CD14-positive monocyte (primary cell): ENCODE data around the gene NR2F6. TPM values are rescaled to one million over a fixed set of nuclear protein-coding genes. Genes with fewer than 3 reads are reported as not detected.
A peak's percentile ranks its signal among the peaks of the same experiment; 100 is the strongest.

Experiments used
- DNase-seq, 3 donors: peaks; one replicate each; pipeline ENCODE4 v3.0.0-alpha.2; 2011 to 2022
- H2AFZ ChIP-seq: 2 replicates; pipeline ENCODE4 v1.6.0; 2012; ENCODE audit warnings: mild to moderate bottlenecking, low read depth, low read length, inconsistent platforms; ENCODE audit not compliant: insufficient read depth, poor library complexity, severe bottlenecking
- H3K27ac ChIP-seq, 2 donors: 1 replicate in 1 of 2; 2 replicates in 1 of 2; pipeline ENCODE4 v1.5.1; 2012 to 2013; ENCODE audit warnings: low read length in 2 of 2, control low read depth in 1 of 2, inconsistent platforms in 1 of 2, low read depth in 1 of 2, mild to moderate bottlenecking in 1 of 2
- H3K27me3 ChIP-seq, 2 donors: one replicate each; pipeline versions ENCODE4 v1.6.0 to v1.6.1; 2011 to 2013; ENCODE audit warnings: low read length in 2 of 2; ENCODE audit not compliant: control insufficient read depth in 2 of 2, insufficient read depth in 2 of 2
- H3K36me3 ChIP-seq, 2 donors: replicated peaks in 1 of 2; 1 replicate in 1 of 2; 2 replicates in 1 of 2; pipeline versions ENCODE4 v1.5.1 to v1.6.1; 2012 to 2013; ENCODE audit warnings: low read length in 2 of 2, control low read depth in 1 of 2, inconsistent platforms in 1 of 2, mild to moderate bottlenecking in 1 of 2; ENCODE audit not compliant: insufficient read depth in 2 of 2, control insufficient read depth in 1 of 2
- H3K4me1 ChIP-seq, 2 donors: 1 replicate in 1 of 2; 2 replicates in 1 of 2; pipeline versions ENCODE4 v1.5.1 to v1.6.1; 2012 to 2013; ENCODE audit warnings: low read length in 2 of 2, control low read depth in 1 of 2, inconsistent platforms in 1 of 2, mild to moderate bottlenecking in 1 of 2, moderate library complexity in 1 of 2; ENCODE audit not compliant: insufficient read depth in 2 of 2, control insufficient read depth in 1 of 2
- H3K4me2 ChIP-seq: replicated peaks from 2 replicates; pipeline ENCODE3; 2012; ENCODE audit warnings: low read length, moderate library complexity, mild to moderate bottlenecking; ENCODE audit not compliant: poor library complexity, severe bottlenecking; ENCODE audit errors: extremely low read depth
- H3K4me3 ChIP-seq, 3 experiments: fragments of 200-600 bp in 1 of 3; sonication (generic) in 1 of 3; replicated peaks in 1 of 3; 1 replicate in 2 of 3; 2 replicates in 1 of 3; pipeline ENCODE4 v1.5.1; 2011 to 2013; ENCODE audit warnings: low read length in 3 of 3, mild to moderate bottlenecking in 3 of 3, control low read depth in 2 of 3, low read depth in 2 of 3, inconsistent platforms in 1 of 3, moderate library complexity in 1 of 3
- H3K79me2 ChIP-seq: 2 replicates; pipeline ENCODE4 v1.6.0; 2012; ENCODE audit warnings: mild to moderate bottlenecking, control low read depth, inconsistent platforms, low read length, moderate library complexity; ENCODE audit not compliant: insufficient read depth
- H3K9ac ChIP-seq: 2 replicates; pipeline ENCODE4 v1.6.0; 2017; ENCODE audit warnings: low read length, mild to moderate bottlenecking; ENCODE audit not compliant: insufficient read depth, poor library complexity, severe bottlenecking
- H3K9me3 ChIP-seq, 2 donors: replicated peaks in 1 of 2; 1 replicate in 1 of 2; 2 replicates in 1 of 2; pipeline versions ENCODE4 v1.5.1 to v1.6.1; 2012 to 2013; ENCODE audit warnings: low read length in 2 of 2, control low read depth in 1 of 2; ENCODE audit not compliant: control insufficient read depth in 1 of 2, insufficient read depth in 1 of 2
- H4K20me1 ChIP-seq: 2 replicates; pipeline ENCODE4 v1.6.0; 2012; ENCODE audit warnings: mild to moderate bottlenecking, low read length, control low read depth, moderate library complexity; ENCODE audit not compliant: insufficient read depth
- H3K27ac Mint-ChIP-seq, 7 donors: one replicate each; pipeline ENCODE4 v1.8.0; 2020; ENCODE audit warnings: mild to moderate bottlenecking in 7 of 7, mixed read lengths in 7 of 7, moderate library complexity in 6 of 7, inconsistent platforms in 2 of 7
- H3K27me3 Mint-ChIP-seq, 3 donors: one replicate each; pipeline ENCODE4 v1.8.0; 2021 to 2022; ENCODE audit warnings: low read depth in 3 of 3, mild to moderate bottlenecking in 3 of 3, mixed read lengths in 3 of 3, moderate library complexity in 3 of 3, inconsistent platforms in 1 of 3
- H3K36me3 Mint-ChIP-seq, 2 donors: one replicate each; pipeline ENCODE4 v1.8.0; 2020; ENCODE audit warnings: mixed read lengths in 2 of 2, inconsistent platforms in 1 of 2, mild to moderate bottlenecking in 1 of 2
- H3K4me1 Mint-ChIP-seq: one replicate; pipeline ENCODE4 v1.8.0; 2020; ENCODE audit warnings: mild to moderate bottlenecking, mixed read lengths
- H3K4me3 Mint-ChIP-seq, 2 donors: one replicate each; pipeline ENCODE4 v1.8.0; 2020; ENCODE audit warnings: mild to moderate bottlenecking in 2 of 2, mixed read lengths in 2 of 2, moderate library complexity in 1 of 2
- H3K9me3 Mint-ChIP-seq, 7 donors: one replicate each; pipeline ENCODE4 v1.8.0; 2020 to 2022; ENCODE audit warnings: mixed read lengths in 7 of 7, mild to moderate bottlenecking in 6 of 7, moderate library complexity in 6 of 7, inconsistent platforms in 2 of 7
- CTCF ChIP-seq: fragments of 200-600 bp; IDR thresholded peaks from one replicate; pipeline ENCODE4 v1.8.0; 2022; ENCODE audit warnings: antibody characterized with exemption, mild to moderate bottlenecking
- WGBS: methylation state at CpG from one replicate; pipeline ENCODE4 v1.1.5; 2013; ENCODE audit warnings: missing lambda C conversion rate; ENCODE audit not compliant: insufficient coverage; 5-methylcytosine and 5-hydroxymethylcytosine counted together
- intact Hi-C, 2 donors: fragments of 100-400 bp; cut with micrococcal nuclease; formaldehyde crosslinking; loops; one replicate each; pipeline versions ENCODE4 v1.15.0 to v1.15.1; 2023
- polyA plus RNA-seq, 3 donors: library from polyadenylated mRNA; depleted of rRNA in 1 of 3; unstranded in 2 of 3; stranded (reverse) in 1 of 3; fragments of 300-500 nt in 2 of 3; fragments of >200 nt in 1 of 3; fragmentation: Illumina TruSeq in 2 of 3; gene quantifications; 1 replicate in 2 of 3; 2 replicates in 1 of 3; pipeline ENCODE4 v1.2.3, GENCODE V29; 2012 to 2021

Gene NR2F6
- polyA plus RNA-seq, 3 donors, result 0.87 to 5.1 (median 1.7) TPM

- Histone ChIP-seq H3K4me1 (peaks cover 16 to 17% of the 10 kb centered on the region in 2 donors), H3K4me2 (no peak within 1 kb of the TSS), H3K79me2 (peaks cover 17% of the 10 kb centered on the region), H2AFZ (peak within 1 kb of the TSS; percentile 29), H3K27me3 (no peaks in the 10 kb centered on the region), H3K4me3 (no peak within 1 kb of the TSS), H4K20me1 (no peaks in the 10 kb centered on the region), H3K9ac (no peak within 1 kb of the TSS), H3K27ac (no peak within 1 kb of the TSS), H3K36me3 (peaks cover 0 to 4% of the 10 kb centered on the region in 2 donors), H3K9me3 (no peaks in the 10 kb centered on the region)
- no CpG with 5 or more reads among the region's 5 CpGs for WGBS
- peaks cover 0 to 11% of the 10 kb centered on the region in 2 donors for H3K36me3 Mint-ChIP-seq
- H3K9me3 Mint-ChIP-seq, result peaks cover 0 to 3% (median 0%) of the 10 kb centered on the region in 7 donors
- H3K27ac Mint-ChIP-seq, result peak within 1 kb of the TSS in 3 of 7 donors; percentile 25 to 62 (median 46)
- peaks cover 26% of the 10 kb centered on the region for H3K4me1 Mint-ChIP-seq
- no peak for TF ChIP-seq CTCF
- no peak within 1 kb of the TSS for H3K4me3 Mint-ChIP-seq
- intact Hi-C loops, result loop anchor here in 1 of 2 donors (10.0 kb wide), 1 partner anchor 590 kb away; the partner anchor contains the start of gene RPL18A
- no peak for DNase-seq
- H3K27me3 Mint-ChIP-seq, result peaks cover 0 to 5% (median 2%) of the 10 kb centered on the region in 3 donors
Observed at GRCh38 chr19:17264641-17264979, 18.9 kb upstream of the NR2F6 start, which contains the start of gene USHBP1. USHBP1 (minus strand) TSS chr19:17264745; CDS start chr19:17264299, 446 bp downstream.

- Mint-ChIP-seq H3K9me3 (peaks cover 0 to 3% (median 0%) of the 10 kb centered on the region in 7 donors), H3K4me1 (peaks cover 26% of the 10 kb centered on the region), H3K36me3 (peaks cover 0 to 4% of the 10 kb centered on the region in 2 donors), H3K4me3 (no peak overlapping the region), H3K27me3 (peaks cover 2 to 5% (median 3%) of the 10 kb centered on the region in 3 donors), H3K27ac (peak overlapping the region in 1 of 7 donors; percentile 46)
- Histone ChIP-seq H3K4me2 (no peak overlapping the region), H3K9ac (no peak overlapping the region), H3K4me1 (peaks cover 16 to 17% of the 10 kb centered on the region in 2 donors), H3K9me3 (no peaks in the 10 kb centered on the region), H3K79me2 (peaks cover 15% of the 10 kb centered on the region), H4K20me1 (no peaks in the 10 kb centered on the region), H3K27ac (no peak overlapping the region), H2AFZ (peak overlapping the region; percentile 29), H3K4me3 (no peak overlapping the region), H3K36me3 (peaks cover 0 to 2% of the 10 kb centered on the region in 2 donors), H3K27me3 (no peaks in the 10 kb centered on the region)
- WGBS, result 94% methylated on average over 17 of the region's 23 CpGs
- DNase-seq, result no peak
- no peak for TF ChIP-seq CTCF
- intact Hi-C loops, result loop anchor here in 1 of 2 donors (10.0 kb wide), 1 partner anchor 591 kb away; the partner anchor contains the start of gene RPL18A
Observed at GRCh38 chr19:17263712-17264640, 18.3 kb upstream of the NR2F6 start.
